ENCODE measurements around the gene CDK19.

The CDK19 gene

DNA sequence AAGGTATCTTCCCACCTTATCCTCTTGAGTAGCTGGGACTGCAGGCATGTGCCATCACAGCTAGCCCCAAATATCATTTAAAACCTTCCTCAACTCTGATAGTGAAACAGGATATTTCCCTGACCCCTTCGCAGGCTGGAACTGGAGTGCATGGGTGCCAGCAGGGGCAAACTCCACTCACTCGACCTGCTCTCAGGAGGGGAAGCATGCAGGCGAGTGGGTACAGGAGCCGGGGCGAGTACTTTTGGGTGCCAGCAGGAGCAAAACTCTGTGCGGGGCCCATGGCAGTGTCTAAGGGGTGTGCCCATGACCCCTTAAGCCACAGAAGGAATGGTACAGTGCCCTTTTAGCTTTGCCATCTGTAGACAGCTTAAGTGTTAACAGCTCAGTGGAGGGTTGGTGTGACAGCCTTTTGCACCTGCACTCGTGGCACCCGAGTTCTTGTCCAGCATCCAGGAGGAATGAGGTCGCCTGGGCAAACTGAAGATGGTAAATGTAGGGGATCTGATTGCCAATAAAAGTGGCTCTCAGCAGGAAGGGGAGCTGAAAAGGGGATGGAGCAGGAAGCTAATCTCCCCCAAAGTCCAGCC, 155.1 kb downstream of the CDK19 start:
- DNase-seq, result no peak
- H3K27ac ChIP-seq, result no peak overlapping the region
- no peak for TF ChIP-seq CTCF (IDR thresholded peaks at IDR 0.05)
- intact Hi-C loops (cut with DNase I; ENCODE audit: low total_unique reads), result no loop called here
- H3K27me3 ChIP-seq, result no peaks in the 10 kb centered on the region
- H3K4me3 ChIP-seq, result no peak overlapping the region
- no peaks in the 10 kb centered on the region for H3K9me3 ChIP-seq
- peaks cover 0 to 21% (median 0%) of the 10 kb centered on the region in 4 donors for H3K4me1 ChIP-seq
- peaks cover 0 to 7% (median 0%) of the 10 kb centered on the region in 3 donors for H3K36me3 ChIP-seq

- intact Hi-C loops (cut with DNase I; ENCODE audit: low total_unique reads), result no loop called here
- Histone ChIP-seq H3K4me1 (peaks cover 0 to 13% (median 0%) of the 10 kb centered on the region in 4 donors), H3K27me3 (no peaks in the 10 kb centered on the region), H3K36me3 (peaks cover 0 to 7% (median 0%) of the 10 kb centered on the region in 3 donors), H3K4me3 (no peak overlapping the region), H3K27ac (no peak overlapping the region), H3K9me3 (no peaks in the 10 kb centered on the region)
- no peak for TF ChIP-seq CTCF (IDR thresholded peaks at IDR 0.05)
- no peak for DNase-seq
Observed at GRCh38 chr6:110658631-110659211, 156.5 kb downstream of the CDK19 start.

- peaks cover 0 to 7% (median 0%) of the 10 kb centered on the region in 3 donors for H3K36me3 ChIP-seq
- no peak overlapping the region for H3K27ac ChIP-seq
- H3K27me3 ChIP-seq, result no peaks in the 10 kb centered on the region
- TF ChIP-seq CTCF (IDR thresholded peaks at IDR 0.05), result no peak
- H3K4me1 ChIP-seq, result no peaks in the 10 kb centered on the region
- no peak overlapping the region for H3K4me3 ChIP-seq
- no peaks in the 10 kb centered on the region for H3K9me3 ChIP-seq
- intact Hi-C loops (cut with DNase I; ENCODE audit: low total_unique reads), result no loop called here
- DNase-seq, result no peak
Observed at GRCh38 chr6:110656492-110656891, 158.8 kb downstream of the CDK19 start.

GRCh38 chr6:110655821-110656220, 159.4 kb downstream of the CDK19 start:
- peaks cover 0 to 7% (median 0%) of the 10 kb centered on the region in 3 donors for H3K36me3 ChIP-seq
- intact Hi-C loops (cut with DNase I; ENCODE audit: low total_unique reads), result no loop called here
- H3K9me3 ChIP-seq, result no peaks in the 10 kb centered on the region
- no peak for TF ChIP-seq CTCF (IDR thresholded peaks at IDR 0.05)
- no peak overlapping the region for H3K4me3 ChIP-seq
- H3K27ac ChIP-seq, result no peak overlapping the region
- no peak for DNase-seq
- H3K27me3 ChIP-seq, result no peaks in the 10 kb centered on the region
- H3K4me1 ChIP-seq, result peaks cover 0 to 4% (median 0%) of the 10 kb centered on the region in 4 donors

DNA sequence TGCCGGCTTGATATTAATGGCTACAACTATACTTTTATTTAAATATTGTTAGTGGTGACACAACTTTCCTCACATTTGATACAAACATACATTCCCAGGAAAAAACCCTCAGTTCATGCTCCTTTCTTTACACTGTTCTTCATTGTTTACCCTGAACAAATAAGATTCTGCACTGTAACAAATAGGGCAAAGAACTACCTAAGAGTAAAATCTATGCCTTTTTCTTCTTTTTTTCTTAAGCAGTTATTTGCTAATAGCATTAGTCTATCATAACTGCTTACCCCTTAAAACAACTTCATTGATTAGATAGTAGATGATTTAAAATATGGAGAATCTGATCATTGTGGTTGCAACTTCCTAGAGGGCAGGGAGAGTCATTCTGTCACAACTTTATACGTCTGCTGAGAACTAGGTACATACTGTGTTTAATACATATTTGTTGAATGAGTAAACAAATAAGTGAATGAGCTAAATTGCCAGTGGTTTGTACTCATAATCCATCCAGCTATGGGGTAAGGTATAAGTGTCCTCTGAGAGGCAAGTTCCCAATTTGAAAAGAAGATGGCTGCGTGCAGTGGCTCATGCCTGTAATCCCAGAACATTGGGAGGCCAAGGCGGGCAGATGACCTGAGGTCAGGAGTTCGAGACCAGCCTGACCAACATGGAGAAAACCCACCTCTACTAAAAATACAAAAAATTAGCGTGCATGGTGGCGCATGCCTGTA, 161.0 kb downstream of the CDK19 start:
- Histone ChIP-seq H3K27ac (no peak overlapping the region), H3K4me3 (no peak overlapping the region), H3K9me3 (no peaks in the 10 kb centered on the region), H3K4me1 (peaks cover 0 to 20% (median 3%) of the 10 kb centered on the region in 4 donors), H3K27me3 (no peaks in the 10 kb centered on the region), H3K36me3 (no peaks in the 10 kb centered on the region)
- no peak for DNase-seq
- TF ChIP-seq CTCF (IDR thresholded peaks at IDR 0.05), result no peak
- intact Hi-C loops (cut with DNase I; ENCODE audit: low total_unique reads), result no loop called here
